Thymus (tissue), 14 donors: Measurements from ENCODE around the gene HRH2. TPM values are rescaled to one million over a fixed set of nuclear protein-coding genes. Genes with fewer than 3 reads are reported as not detected.
"Not testable (repeated sequence)": the region's sequence is repeated elsewhere in the genome, so short reads cannot be mapped to it uniquely, and the experiment has no call there.

Experiments
- DNase-seq, 9 donors: peaks; one replicate each; pipeline ENCODE4 v3.0.0-alpha.2; 2013; ENCODE audit warnings: low spot score in 9 of 9, low read depth in 6 of 9, missing footprints in 1 of 9
- H3K27ac ChIP-seq, 2 donors: one replicate each; pipeline ENCODE4 v1.5.1; 2013; ENCODE audit warnings: control low read depth in 1 of 2, low read depth in 1 of 2, low read length in 1 of 2, mild to moderate bottlenecking in 1 of 2, moderate library complexity in 1 of 2
- H3K27me3 ChIP-seq, 2 donors: one replicate each; pipeline ENCODE4 v1.5.1; 2013; ENCODE audit warnings: low read length in 1 of 2; ENCODE audit not compliant: control insufficient read depth in 2 of 2, insufficient read depth in 1 of 2
- H3K36me3 ChIP-seq, 2 donors: one replicate each; pipeline ENCODE4 v1.5.1; 2013; ENCODE audit warnings: low read length in 1 of 2, mild to moderate bottlenecking in 1 of 2, moderate library complexity in 1 of 2; ENCODE audit not compliant: control insufficient read depth in 2 of 2, insufficient read depth in 2 of 2
- H3K4me1 ChIP-seq, 2 donors: one replicate each; pipeline ENCODE4 v1.5.1; 2013; ENCODE audit warnings: low read length in 2 of 2; ENCODE audit not compliant: control insufficient read depth in 2 of 2, insufficient read depth in 2 of 2
- H3K4me3 ChIP-seq, 2 donors: one replicate each; pipeline ENCODE4 v1.5.1; 2013; ENCODE audit warnings: low read length in 2 of 2, control low read depth in 1 of 2, mild to moderate bottlenecking in 1 of 2
- H3K9me3 ChIP-seq, 2 donors: one replicate each; pipeline ENCODE4 v1.5.1; 2013; ENCODE audit warnings: low read length in 1 of 2, mild to moderate bottlenecking in 1 of 2; ENCODE audit not compliant: control insufficient read depth in 2 of 2, insufficient read depth in 1 of 2
- WGBS: extraction: QIAGEN DNeasy Blood & Tissue Kit; methylation state at CpG from one replicate; pipeline ENCODE4 v1.1.7; 2013; 5-methylcytosine and 5-hydroxymethylcytosine counted together
- long read RNA-seq, 10 donors: transcript quantifications; one replicate each; lab custom pipeline, GENCODE V29; 2026
- polyA plus RNA-seq: library from polyadenylated mRNA; stranded (reverse); fragments of 200-250 nt; gene quantifications from one replicate; pipeline ENCODE4 v1.2.3, GENCODE V29; 2013
- total RNA-seq: library from RNA; stranded (reverse); fragments of 120-200 nt; gene quantifications from one replicate; pipeline ENCODE4 v1.2.4, GENCODE V29; 2013
- donor health status: healthy.

The HRH2 gene, protein sequence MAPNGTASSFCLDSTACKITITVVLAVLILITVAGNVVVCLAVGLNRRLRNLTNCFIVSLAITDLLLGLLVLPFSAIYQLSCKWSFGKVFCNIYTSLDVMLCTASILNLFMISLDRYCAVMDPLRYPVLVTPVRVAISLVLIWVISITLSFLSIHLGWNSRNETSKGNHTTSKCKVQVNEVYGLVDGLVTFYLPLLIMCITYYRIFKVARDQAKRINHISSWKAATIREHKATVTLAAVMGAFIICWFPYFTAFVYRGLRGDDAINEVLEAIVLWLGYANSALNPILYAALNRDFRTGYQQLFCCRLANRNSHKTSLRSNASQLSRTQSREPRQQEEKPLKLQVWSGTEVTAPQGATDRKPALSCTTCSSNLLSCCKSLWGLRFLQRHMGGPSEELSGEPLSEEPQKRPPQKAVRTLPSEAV
- total RNA-seq, result 4.2 TPM
- polyA plus RNA-seq, result 5.2 TPM
- long read RNA-seq, donor 1, result 0 reads
- long read RNA-seq, donor 2, result 0 reads
- long read RNA-seq, donor 3, partial matches to known transcripts, result 7 of 8 reads
- long read RNA-seq, donor 3, other reads (novel, unspliced or antisense), result 0 of 8 reads
- long read RNA-seq, donor 4, full-length matches to known transcripts, result 3 of 3 reads
- long read RNA-seq, donor 4, partial matches to known transcripts, result 0 of 3 reads
- long read RNA-seq, donor 4, other reads (novel, unspliced or antisense), result 0 of 3 reads
- long read RNA-seq, donor 5, full-length matches to known transcripts, result 2 of 7 reads
- long read RNA-seq, donor 5, partial matches to known transcripts, result 5 of 7 reads
- long read RNA-seq, donor 5, other reads (novel, unspliced or antisense), result 0 of 7 reads
- long read RNA-seq, donor 6, result 0 reads
- long read RNA-seq, donor 7, partial matches to known transcripts, result 0 of 2 reads
- long read RNA-seq, donor 7, other reads (novel, unspliced or antisense), result 0 of 2 reads
- long read RNA-seq, donor 8, partial matches to known transcripts, result 0 of 1 reads
- long read RNA-seq, donor 8, other reads (novel, unspliced or antisense), result 0 of 1 reads
- long read RNA-seq, donor 9, partial matches to known transcripts, result 0 of 1 reads
- long read RNA-seq, donor 9, other reads (novel, unspliced or antisense), result 0 of 1 reads
- long read RNA-seq, donor 10, full-length matches to known transcripts, result 3 of 3 reads
- long read RNA-seq, donor 10, partial matches to known transcripts, result 0 of 3 reads
- long read RNA-seq, donor 10, other reads (novel, unspliced or antisense), result 0 of 3 reads

DNA sequence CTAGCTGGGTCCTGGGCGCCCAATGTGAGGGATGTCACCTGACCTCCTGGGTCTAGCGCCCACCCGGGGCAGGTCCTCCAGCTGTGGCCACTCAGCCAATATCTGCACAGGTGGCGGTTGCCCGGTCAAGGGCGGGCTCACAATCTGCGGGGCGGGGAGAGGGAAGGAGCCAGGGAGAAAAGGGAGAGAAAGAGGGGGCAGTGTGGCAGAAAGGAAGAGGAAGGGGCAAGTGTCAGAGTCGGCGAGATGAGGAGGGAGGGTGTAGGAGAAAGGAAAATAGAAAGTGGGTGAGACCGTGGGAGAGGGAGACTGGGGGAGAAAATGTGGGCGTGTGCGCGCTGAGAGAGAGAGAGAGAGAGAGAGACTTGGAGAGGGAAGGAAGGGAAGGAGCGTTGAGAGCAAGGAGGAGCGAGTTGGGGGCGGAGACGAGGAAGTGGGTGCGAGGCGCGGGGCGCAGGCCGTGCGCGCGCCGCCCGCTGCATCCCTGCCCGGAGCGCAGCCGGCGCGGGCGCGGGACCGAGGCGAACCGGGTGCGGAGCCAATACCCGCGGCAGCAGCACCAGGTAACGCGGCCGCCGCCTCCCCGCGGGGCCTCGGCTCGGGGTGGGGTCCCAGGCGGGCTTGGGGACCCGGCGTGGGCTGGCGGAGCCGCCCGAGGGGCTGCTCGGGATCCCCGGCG lies at the start of gene HRH2:
Gene HRH2, plus strand, starts transcription at position 479 of the 679 bp plus-strand sequence. CDS start 25,163 bp downstream, outside the sequence.
- peaks cover 0 to 3% of the 10 kb centered on the region in 2 donors for H3K9me3 ChIP-seq
- peak in 6 of 9 donors; percentile 50 to 85 (median 68) for DNase-seq
- H3K27ac ChIP-seq, result peak within 1 kb of the TSS; percentile 26 to 78
- 1% methylated on average over 58 of the region's 58 CpGs for WGBS
- H3K4me3 ChIP-seq, result peak within 1 kb of the TSS; percentile 83 to 87
- H3K36me3 ChIP-seq, result peaks cover 0 to 6% of the 10 kb centered on the region in 2 donors
- H3K27me3 ChIP-seq, result peaks cover 0 to 16% of the 10 kb centered on the region in 2 donors
- H3K4me1 ChIP-seq, result peaks cover 44 to 59% of the 10 kb centered on the region in 2 donors

DNA sequence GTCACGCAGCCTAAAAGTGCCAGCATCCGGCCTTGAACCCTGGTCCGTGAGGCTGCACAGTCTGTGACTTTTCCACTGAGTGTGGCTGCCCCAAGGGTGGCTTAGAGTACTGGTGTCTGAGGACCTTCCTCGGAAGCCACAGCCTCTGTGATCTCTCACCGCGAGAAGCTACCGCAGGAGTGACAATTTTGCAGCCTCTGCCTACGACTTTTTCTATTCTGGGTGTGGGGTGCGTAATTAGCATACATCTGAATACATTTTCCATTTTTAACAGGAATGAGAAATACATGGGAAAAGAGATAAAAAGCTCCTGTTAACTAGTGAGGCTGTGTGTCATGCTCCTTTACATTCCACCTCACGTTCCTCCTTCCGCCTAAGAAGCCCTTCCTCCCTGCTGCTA lies 48.3 kb upstream of the HRH2 start:
- peak in 1 of 9 donors; percentile 27 for DNase-seq
- Histone ChIP-seq H3K4me3 (no peak overlapping the region), H3K27ac (no peak overlapping the region), H3K4me1 (no peaks in the 10 kb centered on the region), H3K9me3 (no peaks in the 10 kb centered on the region), H3K36me3 (no peaks in the 10 kb centered on the region), H3K27me3 (no peaks in the 10 kb centered on the region)
- WGBS, result 91% methylated on average over 11 of the region's 11 CpGs

DNA sequence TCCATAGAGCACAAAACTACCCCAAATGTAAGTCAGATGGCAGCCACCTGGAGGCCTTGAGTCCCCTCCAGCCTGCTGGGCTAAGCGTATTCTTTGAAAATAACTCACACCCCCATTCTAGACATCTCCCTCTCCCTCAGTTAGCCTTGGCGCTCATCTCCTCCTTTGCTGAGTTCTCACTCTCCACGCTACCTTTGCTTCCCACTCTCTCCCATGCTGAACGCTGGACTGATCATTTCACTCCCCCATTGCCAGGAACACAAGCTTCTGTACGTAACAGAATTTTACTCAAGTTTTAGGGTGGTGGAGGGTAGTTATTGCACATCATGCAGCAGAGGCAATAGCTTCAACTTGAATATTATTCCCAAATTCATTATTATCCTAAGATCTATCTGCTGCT lies 47.5 kb upstream of the HRH2 start:
- Histone ChIP-seq H3K27me3 (no peaks in the 10 kb centered on the region), H3K4me1 (no peaks in the 10 kb centered on the region), H3K36me3 (no peaks in the 10 kb centered on the region), H3K9me3 (no peaks in the 10 kb centered on the region), H3K27ac (no peak overlapping the region), H3K4me3 (no peak overlapping the region)
- WGBS, result 97% methylated on average over 5 of the region's 5 CpGs
- no peak for DNase-seq

DNA sequence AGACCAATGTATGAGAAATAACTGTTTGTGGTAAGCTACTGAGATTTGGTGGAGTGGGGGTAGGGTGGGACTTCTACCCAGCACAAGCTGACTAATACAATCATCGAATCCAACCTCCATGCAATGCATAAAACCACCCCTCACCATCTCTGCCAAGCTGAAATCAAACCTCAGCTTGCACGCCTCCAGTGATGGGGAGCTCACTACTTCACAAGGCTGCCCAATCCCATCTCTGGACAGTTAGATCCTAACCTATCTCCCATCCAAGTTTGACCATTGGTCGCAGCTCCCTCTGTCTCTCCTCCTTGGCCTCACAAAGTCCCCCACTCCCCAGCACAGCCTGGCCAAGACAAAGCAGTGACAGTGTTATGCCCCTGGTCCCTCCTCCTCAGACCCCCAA lies 47.0 kb upstream of the HRH2 start:
- H3K4me1 ChIP-seq, result peaks cover 0 to 3% of the 10 kb centered on the region in 2 donors
- no peak overlapping the region for H3K4me3 ChIP-seq
- H3K36me3 ChIP-seq, result no peaks in the 10 kb centered on the region
- no peaks in the 10 kb centered on the region for H3K27me3 ChIP-seq
- no peaks in the 10 kb centered on the region for H3K9me3 ChIP-seq
- no peak for DNase-seq
- 68% methylated on average over 3 of the region's 3 CpGs for WGBS
- no peak overlapping the region for H3K27ac ChIP-seq

DNA sequence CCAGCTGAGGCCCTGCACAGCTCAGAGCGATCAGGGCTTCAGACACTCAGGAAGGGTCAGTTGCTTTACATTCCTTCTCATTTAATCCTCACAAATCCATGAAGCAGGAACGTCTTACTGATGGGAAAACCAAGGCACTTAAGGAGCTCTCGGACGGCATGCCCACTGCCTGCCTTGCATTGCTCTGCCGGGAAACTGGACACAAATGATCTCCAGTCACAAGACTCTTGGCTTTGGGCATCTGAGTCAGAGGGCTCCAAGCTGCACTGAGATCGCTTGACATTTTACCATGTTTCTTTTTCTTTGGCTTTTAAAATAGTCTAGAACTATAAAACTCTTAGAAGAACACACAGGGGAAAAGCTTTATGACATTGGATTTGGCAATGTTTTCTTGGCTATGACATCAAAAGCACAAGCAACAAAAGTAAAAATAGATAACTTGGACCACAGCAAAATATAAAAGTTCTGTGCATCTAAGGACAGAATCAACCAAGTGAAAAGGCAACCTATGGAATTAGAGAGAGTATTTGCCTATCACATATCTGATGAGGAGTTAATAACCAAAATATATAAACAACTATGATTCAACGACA lies 43.6 kb upstream of the HRH2 start:
- no peak overlapping the region for H3K4me3 ChIP-seq
- H3K36me3 ChIP-seq, result no peaks in the 10 kb centered on the region
- WGBS, result 93% methylated on average over 7 of the region's 7 CpGs
- H3K27me3 ChIP-seq, result no peaks in the 10 kb centered on the region
- H3K9me3 ChIP-seq, result no peaks in the 10 kb centered on the region
- peaks cover 0 to 3% of the 10 kb centered on the region in 2 donors for H3K4me1 ChIP-seq
- DNase-seq, result no peak
- H3K27ac ChIP-seq, result no peak overlapping the region

DNA sequence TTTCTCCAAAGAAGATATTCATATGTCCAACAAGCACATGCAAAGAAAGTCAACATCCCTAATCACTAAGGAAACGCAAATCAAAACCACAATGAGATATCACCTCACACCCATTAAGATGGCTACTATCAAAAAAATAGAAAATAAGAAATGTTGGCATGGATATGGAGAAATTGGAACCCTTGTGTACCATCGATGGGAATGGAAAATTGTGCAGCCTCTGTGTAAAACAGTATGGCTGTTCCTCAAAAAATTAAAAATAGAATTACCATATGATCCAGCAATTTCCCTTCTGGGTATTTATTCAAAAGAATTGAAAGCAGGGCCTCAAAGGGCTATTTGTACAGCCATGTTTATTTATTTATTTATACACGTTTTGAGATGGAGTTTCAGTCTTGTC lies 43.0 kb upstream of the HRH2 start:
- Histone ChIP-seq H3K36me3 (no peaks in the 10 kb centered on the region), H3K27me3 (no peaks in the 10 kb centered on the region), H3K4me1 (peaks cover 0 to 3% of the 10 kb centered on the region in 2 donors), H3K4me3 (no peak overlapping the region), H3K27ac (no peak overlapping the region), H3K9me3 (no peaks in the 10 kb centered on the region)
- 92% methylated on average over 3 of the region's 3 CpGs for WGBS
- DNase-seq, result no peak

DNA sequence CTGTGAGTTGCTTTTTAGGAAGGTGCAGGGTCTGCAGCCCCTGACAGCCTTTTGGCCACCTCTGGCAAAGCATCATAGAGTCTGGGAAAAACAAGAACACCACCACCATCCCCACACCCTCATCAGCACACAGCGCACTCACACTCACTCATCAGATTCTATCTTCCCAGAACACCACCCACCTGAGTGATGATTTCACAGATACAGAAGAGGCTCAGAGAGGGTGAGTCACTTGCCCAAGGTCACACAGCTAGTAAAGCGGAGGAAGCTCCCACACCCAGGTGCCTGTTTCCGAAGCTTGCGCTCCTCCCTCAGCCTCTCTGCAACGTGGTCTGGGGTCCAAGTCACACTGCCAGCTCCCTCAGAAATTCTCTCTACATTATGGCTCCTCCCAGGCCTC lies 41.8 kb upstream of the HRH2 start:
- Histone ChIP-seq H3K36me3 (no peaks in the 10 kb centered on the region), H3K4me3 (no peak overlapping the region), H3K27me3 (no peaks in the 10 kb centered on the region), H3K4me1 (peaks cover 0 to 3% of the 10 kb centered on the region in 2 donors), H3K9me3 (no peaks in the 10 kb centered on the region), H3K27ac (no peak overlapping the region)
- 92% methylated on average over 5 of the region's 5 CpGs for WGBS
- DNase-seq, result no peak

DNA sequence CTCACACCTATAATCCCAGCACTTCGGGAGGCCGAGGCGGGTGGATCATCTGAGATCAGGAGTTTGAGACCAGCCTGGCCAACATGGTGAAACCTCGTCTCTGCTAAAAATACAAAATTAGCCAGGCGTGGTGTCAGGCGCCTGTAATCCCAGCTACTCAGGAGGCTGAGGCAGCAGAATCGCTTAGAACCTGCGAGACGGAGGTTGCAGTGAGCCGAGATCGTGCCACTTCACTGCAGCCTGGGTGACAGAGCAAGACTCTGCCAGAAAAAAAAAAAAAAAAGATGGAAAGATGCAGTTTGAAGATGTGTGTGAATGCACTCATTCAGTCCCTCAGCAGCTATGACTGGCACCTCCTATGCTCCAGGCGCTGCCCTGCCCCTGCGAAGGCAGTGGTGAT lies 41.3 kb upstream of the HRH2 start:
- WGBS, result 97% methylated on average over 13 of the region's 13 CpGs
- not testable (repeated sequence) for H3K27me3 ChIP-seq, H3K4me3 ChIP-seq, H3K4me1 ChIP-seq, H3K27ac ChIP-seq, H3K36me3 ChIP-seq, H3K9me3 ChIP-seq, DNase-seq
